Neuron (in vitro differentiated cells): Measurements from ENCODE around the gene PRR15.

Source experiments
- H2AFZ ChIP-seq: one replicate; pipeline ENCODE4 v1.6.1; 2013; ENCODE audit warnings: low read depth, mild to moderate bottlenecking, inconsistent platforms, low read length, moderate library complexity
- H3K27me3 ChIP-seq: one replicate; pipeline ENCODE4 v1.6.1; 2013; ENCODE audit warnings: low read length; ENCODE audit not compliant: insufficient read depth
- H3K36me3 ChIP-seq: one replicate; pipeline ENCODE4 v1.6.1; 2013; ENCODE audit warnings: low read length; ENCODE audit not compliant: insufficient read depth
- H3K4me1 ChIP-seq: one replicate; pipeline ENCODE4 v1.6.1; 2013; ENCODE audit warnings: low read length; ENCODE audit not compliant: insufficient read depth
- H3K4me3 ChIP-seq: 2 replicates; pipeline ENCODE4 v1.5.1; 2013; ENCODE audit warnings: mild to moderate bottlenecking, low read length, moderate library complexity
- H3K9me3 ChIP-seq: one replicate; pipeline ENCODE4 v1.6.1; 2013; ENCODE audit warnings: low read length

PRR15 gene

DNA sequence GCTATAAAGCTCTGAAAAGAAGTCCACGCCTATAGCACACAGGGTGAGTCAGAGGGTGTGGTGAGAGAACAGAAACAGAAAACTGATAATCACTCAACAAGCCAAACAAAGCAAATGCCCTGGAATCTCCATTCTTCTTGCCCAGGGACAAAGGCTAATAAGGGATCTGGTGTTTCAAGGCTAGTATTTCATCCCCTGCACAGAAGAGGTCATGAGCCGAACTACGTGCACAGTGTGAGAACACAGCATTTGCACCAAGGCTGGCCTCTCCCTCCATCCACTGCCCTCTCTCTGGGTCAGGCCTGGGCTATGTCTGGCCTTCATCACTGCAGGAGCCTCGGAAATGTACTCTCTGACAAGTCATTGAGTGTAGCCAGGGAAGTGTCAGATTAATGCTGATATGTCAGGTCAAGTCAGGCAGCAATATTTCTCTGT is 42.7 kb downstream of the PRR15 start:
- no peak overlapping the region for H2AFZ ChIP-seq
- peaks cover 14% of the 10 kb centered on the region for H3K4me1 ChIP-seq
- no peak overlapping the region for H3K4me3 ChIP-seq
- H3K27me3 ChIP-seq = no peaks in the 10 kb centered on the region
- no peaks in the 10 kb centered on the region for H3K36me3 ChIP-seq
- H3K9me3 ChIP-seq = no peaks in the 10 kb centered on the region

DNA sequence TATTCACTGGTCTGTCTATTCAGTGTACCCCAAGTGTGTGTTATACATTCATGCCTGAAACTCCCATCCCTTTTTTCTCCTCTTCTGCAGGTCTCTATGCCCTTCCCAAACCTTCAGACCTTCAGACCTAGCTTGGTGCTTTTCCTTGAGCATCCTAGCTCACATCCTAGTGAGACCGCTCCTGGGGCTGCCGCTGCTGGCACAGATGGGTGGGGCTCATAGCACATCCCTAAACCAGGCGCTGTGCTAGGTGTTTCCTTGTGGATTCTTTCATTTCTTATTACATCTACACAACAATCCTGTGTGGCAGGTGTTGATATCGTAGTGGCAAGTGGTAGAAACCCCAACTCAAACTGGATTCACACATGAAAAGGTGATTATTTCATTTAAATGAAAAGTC is 43.2 kb downstream of the PRR15 start:
- Histone ChIP-seq H3K4me1 (peaks cover 14% of the 10 kb centered on the region), H3K9me3 (no peaks in the 10 kb centered on the region), H2AFZ (no peak overlapping the region), H3K36me3 (no peaks in the 10 kb centered on the region), H3K4me3 (no peak overlapping the region), H3K27me3 (no peaks in the 10 kb centered on the region)

DNA sequence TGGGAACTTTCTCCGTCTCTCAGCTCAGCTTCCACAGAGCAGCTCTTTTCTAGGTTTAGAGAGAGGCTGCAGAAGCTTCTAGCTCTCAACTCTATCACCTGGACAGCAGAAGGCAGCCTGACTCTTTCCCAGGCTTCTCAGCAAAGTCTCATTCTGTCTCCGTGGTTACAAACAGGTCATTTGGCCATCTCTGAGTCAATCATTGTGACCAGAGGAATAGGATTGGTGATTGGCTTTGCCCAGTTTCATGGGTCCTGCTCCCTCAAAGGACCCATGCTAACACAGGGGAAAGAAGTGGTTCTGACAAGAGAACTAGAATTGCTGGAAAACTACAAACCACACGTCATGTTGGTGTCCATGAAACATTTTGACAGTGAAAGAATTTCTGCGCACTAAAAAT is 43.6 kb downstream of the PRR15 start:
- Histone ChIP-seq H3K4me1 (peaks cover 14% of the 10 kb centered on the region), H3K27me3 (no peaks in the 10 kb centered on the region), H3K36me3 (no peaks in the 10 kb centered on the region), H2AFZ (no peak overlapping the region), H3K4me3 (no peak overlapping the region), H3K9me3 (no peaks in the 10 kb centered on the region)

DNA sequence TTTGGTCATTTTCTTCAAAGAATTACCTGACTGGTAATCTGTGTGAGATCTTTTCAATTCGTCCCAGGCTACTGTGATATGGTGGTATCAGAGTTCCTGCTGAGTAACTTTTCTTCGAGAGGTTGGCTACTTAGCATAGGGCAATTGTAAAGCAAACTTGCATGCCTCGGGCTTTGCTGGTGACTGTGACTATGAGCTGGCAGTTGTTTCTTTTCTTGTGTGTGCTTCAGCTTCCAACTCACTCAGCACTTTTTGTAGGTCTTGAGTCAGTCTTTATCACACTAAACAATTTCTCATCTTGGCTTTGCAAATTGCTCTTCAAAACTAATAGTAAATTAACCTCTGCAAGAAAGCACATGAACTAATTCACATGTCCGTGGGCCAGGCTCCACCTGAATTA is 44.3 kb downstream of the PRR15 start:
- no peak overlapping the region for H3K4me3 ChIP-seq
- H3K27me3 ChIP-seq = no peaks in the 10 kb centered on the region
- H3K4me1 ChIP-seq = peaks cover 14% of the 10 kb centered on the region
- H3K9me3 ChIP-seq = no peaks in the 10 kb centered on the region
- no peaks in the 10 kb centered on the region for H3K36me3 ChIP-seq
- no peak overlapping the region for H2AFZ ChIP-seq

DNA sequence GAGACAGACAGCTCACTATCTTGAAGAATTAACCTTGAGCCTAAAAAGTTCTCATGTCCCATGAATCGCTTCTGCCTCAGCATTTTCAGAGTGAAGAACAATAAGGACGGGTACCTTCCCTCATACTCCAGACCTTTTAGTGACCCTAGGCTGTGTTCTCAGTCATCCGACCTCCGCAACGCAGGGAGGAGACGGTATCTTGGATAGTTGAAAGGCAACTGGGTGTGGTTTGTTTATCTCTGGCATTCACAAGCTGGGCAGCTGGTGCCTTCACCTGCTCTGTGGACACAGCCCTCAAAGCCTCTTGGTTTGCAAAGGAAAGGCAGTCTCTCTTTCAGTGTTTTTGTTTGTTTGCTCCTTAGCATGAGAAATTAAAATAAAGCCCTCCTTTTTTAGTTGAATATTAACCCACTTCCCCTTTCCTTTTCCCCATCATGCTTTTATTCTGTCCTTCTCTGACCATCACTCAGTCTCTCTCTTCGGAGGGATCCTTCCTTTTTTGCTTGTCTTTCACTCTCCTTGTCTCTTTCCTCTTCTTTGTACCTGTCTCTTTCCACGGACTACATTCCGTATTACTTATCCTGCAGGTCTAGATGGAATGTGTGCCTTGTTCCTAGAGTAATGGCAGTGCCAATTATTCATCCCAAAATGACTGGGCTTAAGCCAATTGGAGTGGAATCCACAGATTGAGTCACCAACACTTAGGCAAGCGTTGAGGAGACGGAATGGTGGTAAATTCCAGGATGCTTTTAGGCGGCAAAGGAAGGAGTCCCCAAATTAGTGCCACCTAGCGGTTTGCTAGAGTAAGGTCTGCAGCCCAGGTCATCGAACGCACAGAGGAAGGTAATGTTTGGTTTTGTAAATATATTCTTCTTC is 45.8 kb downstream of the PRR15 start:
- no peak overlapping the region for H2AFZ ChIP-seq
- H3K27me3 ChIP-seq = no peaks in the 10 kb centered on the region
- no peaks in the 10 kb centered on the region for H3K36me3 ChIP-seq
- peaks cover 14% of the 10 kb centered on the region for H3K4me1 ChIP-seq
- H3K4me3 ChIP-seq = no peak overlapping the region
- H3K9me3 ChIP-seq = no peaks in the 10 kb centered on the region

DNA sequence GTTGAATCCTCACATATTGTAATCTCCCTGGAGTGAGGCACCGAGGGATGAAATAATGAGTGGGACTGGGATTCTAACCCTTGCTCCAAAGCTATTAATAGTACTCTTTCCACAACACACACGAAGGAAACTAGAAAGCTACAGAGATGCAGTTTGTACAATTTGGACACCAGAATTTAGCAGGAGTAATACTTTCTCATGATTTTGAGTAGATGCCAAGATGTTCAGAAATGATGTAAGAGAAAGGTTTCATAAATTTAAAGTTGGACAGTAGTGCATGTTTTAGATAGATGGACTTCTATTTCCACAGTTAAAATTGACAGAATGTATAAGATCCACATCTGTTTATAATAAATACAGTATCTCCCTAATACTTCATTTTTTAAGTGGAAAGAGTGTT is 46.5 kb downstream of the PRR15 start:
- no peaks in the 10 kb centered on the region for H3K36me3 ChIP-seq
- no peaks in the 10 kb centered on the region for H3K27me3 ChIP-seq
- peaks cover 14% of the 10 kb centered on the region for H3K4me1 ChIP-seq
- no peak overlapping the region for H3K4me3 ChIP-seq
- no peaks in the 10 kb centered on the region for H3K9me3 ChIP-seq
- no peak overlapping the region for H2AFZ ChIP-seq

DNA sequence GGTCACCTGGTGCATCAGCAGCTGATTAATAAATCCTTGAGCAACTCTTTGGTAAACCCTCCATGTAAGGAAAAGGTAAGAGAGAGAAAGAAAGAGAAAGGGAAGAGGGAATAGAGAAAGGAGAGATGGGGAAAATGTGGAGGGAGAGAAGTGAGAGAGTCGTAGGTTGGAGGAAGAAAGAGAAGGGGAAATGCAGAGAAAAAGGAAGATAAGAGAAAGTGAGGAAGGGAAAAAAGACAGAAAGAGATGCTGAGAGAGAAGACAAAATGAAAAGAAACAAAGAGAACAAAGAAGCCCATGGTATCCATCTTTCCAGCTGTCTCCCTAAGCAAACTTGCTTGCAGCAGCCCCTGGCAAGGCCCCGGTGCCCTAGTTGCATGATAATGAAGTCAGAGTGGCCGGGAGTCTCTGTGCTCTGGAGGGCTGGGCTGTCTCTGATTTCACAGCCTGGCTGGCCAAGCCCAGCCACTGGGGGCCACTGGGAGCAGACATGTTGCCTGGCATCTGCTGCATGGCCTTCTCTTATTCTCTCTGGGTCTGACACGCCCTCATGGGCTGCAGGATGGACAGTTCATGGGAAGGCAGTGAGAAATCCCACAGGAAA is 48.4 kb downstream of the PRR15 start:
- no peaks in the 10 kb centered on the region for H3K9me3 ChIP-seq

DNA sequence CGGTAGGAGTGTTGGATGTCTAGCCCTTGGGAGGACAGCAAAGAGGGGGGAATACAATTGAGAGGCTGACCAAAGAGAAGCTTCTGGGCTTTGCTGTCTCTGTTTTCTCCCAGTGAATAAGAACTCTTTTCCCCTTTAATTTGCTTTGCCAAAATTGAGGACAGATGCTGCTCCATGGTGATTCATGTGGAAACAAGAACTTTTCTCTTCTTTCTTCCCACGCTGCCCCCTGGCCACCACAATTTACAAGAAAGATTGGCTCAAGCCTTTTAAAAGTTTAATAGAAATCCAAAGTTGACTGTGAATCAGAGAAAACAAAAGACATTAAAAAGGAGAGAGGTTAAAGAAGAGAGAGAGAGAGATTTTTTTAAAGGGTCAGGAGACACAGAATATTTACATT is 49.0 kb downstream of the PRR15 start:
- H3K4me3 ChIP-seq = no peak overlapping the region
- peaks cover 2% of the 10 kb centered on the region for H3K4me1 ChIP-seq
- H2AFZ ChIP-seq = no peak overlapping the region
- H3K36me3 ChIP-seq = no peaks in the 10 kb centered on the region
- no peaks in the 10 kb centered on the region for H3K9me3 ChIP-seq
- no peaks in the 10 kb centered on the region for H3K27me3 ChIP-seq

More for the DNA sequence above, 48.4 kb downstream of the PRR15 start:
- peaks cover 6% of the 10 kb centered on the region for H3K4me1 ChIP-seq
- no peak overlapping the region for H3K4me3 ChIP-seq
- H3K27me3 ChIP-seq = no peaks in the 10 kb centered on the region
- H3K36me3 ChIP-seq = no peaks in the 10 kb centered on the region
- no peak overlapping the region for H2AFZ ChIP-seq

DNA sequence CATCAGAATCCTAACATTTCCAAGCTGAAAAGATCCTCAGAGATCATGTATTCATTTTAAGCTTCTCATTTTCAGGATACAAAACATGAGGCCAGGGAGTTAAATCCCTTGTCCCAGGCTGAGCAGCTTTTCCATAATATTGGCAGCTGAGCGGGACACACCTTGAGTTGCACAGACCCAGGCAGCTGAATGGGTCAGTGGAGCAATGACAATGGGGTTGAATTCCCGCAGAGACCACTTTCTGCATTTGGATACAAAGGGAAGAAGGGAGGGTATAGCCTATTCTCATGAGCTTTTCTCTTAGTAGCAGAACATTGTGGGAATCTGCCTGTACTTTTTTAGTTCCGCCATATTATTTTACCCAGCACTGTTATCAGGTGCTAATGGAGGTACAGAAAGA is 49.5 kb downstream of the PRR15 start:
- H3K36me3 ChIP-seq = no peaks in the 10 kb centered on the region
- H2AFZ ChIP-seq = no peak overlapping the region
- H3K4me1 ChIP-seq = no peaks in the 10 kb centered on the region
- no peaks in the 10 kb centered on the region for H3K27me3 ChIP-seq
- no peaks in the 10 kb centered on the region for H3K9me3 ChIP-seq
- no peak overlapping the region for H3K4me3 ChIP-seq

DNA sequence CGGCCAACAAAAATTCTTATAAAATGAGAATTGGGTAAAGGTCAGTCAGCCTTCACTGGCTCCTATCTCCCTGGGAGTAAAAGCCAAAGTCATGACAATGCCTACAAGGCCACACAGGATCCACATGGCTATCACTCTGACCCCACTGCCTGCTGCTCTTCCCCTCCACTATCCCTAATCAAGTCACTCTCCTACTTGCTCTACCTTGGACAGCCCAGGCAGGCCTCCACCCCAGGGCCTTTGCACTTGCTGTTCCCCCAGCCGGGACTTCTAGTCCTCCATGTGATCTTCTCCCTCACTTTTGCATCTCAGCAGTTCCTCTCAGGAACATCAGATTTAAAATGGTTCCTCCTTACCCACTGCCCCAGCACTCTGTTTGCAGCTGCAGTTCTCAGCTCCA is 50.6 kb downstream of the PRR15 start:
- no peaks in the 10 kb centered on the region for H3K4me1 ChIP-seq
- no peaks in the 10 kb centered on the region for H3K36me3 ChIP-seq
- no peak overlapping the region for H3K4me3 ChIP-seq
- H2AFZ ChIP-seq = no peak overlapping the region
- H3K27me3 ChIP-seq = no peaks in the 10 kb centered on the region
- no peaks in the 10 kb centered on the region for H3K9me3 ChIP-seq
